ENCODE results near the gene FAM168A. TPM values are rescaled to one million over a fixed set of nuclear protein-coding genes. Genes with fewer than 3 reads are reported as not detected.

Gene FAM168A
- total and polyA plus RNA-seq, 12 donors = 7.7 to 41.8 (median 35.3) TPM

DNA sequence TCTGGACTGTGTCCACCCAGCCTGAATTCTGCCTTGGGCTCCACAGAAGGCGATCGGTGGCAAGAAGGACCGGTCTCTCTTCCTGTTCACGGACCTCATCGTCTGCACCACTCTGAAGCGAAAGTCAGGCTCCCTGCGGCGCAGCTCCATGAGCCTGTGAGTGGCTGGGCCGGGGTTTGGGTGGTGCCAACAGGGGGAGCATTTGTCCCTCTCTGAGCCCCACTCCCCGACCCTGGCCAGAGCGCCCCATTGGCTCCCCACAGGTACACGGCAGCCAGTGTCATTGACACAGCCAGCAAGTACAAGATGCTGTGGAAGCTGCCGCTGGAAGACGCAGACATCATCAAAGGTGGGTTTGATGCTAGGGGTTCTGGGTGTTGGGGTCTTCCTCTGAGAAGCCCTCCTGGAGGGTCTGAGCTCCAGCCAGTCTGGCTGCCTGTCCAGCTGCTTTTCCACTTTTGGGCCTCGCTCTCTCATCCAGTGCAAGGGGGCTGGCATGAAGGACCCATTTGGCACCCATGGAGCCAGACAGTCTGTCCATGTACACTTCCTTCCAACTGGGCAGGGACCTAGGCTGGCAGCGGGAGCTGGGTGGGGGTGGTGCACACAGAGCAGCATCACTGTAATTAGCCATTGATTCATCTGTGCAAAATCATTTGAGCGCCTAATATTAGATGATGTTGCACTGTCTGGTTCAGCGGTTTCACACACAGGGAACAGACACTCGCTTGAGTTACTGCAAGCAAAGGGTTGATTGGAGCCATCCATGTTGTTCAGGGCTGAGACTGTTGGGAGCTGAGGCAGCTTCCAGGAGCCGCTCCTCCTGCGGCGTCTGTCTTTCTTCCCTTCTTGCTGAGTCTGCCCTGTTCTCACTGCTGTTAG, 240.7 kb downstream of the FAM168A start:
- Histone ChIP-seq H3K9me3 (replicated peaks in 1 of 3) (no peaks in the 10 kb centered on the region), H3K27me3 (no peaks in the 10 kb centered on the region), H3K27ac (no peak overlapping the region), H3K4me1 (replicated peaks in 1 of 2) (no peaks in the 10 kb centered on the region), H3K4me3 (no peak overlapping the region), H3K36me3 (replicated peaks in 1 of 2) (peaks cover 0 to 38% of the 10 kb centered on the region in 2 donors)
- TF ChIP-seq POLR2A (IDR thresholded peaks at IDR 0.05) = no peak
- TF ChIP-seq CTCF (IDR thresholded peaks at IDR 0.05) = no peak
- DNase-seq = no peak
- intact Hi-C loops (cut with DNase I) = no loop called here
- 90 to 95% (median 92%) methylated on average over 13 to 22 of the region's 22 CpGs for WGBS, 4 donors

DNA sequence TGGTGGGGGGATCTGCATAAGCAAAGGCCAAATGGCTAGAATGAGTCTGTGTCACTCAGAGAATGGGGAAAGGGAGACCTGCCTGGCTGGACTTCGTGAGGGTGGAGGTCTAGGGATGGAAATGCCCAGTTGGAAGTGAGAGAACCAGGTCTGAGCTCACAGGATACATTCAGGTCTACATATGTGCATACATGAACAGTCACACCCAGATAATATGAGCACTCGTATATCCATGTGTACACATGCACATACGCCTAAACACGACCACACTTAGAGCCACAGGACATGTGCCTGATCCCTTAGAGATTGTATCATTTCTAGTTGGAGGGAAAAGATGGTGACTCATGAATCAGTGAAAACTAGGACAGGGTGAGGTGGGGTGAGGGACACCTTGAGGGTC, 242.8 kb downstream of the FAM168A start:
- intact Hi-C loops (cut with DNase I) = no loop called here
- peaks cover 0 to 18% of the 10 kb centered on the region in 2 donors for H3K36me3 ChIP-seq (replicated peaks in 1 of 2)
- no peak for TF ChIP-seq POLR2A (IDR thresholded peaks at IDR 0.05)
- TF ChIP-seq CTCF (IDR thresholded peaks at IDR 0.05) = no peak
- H3K9me3 ChIP-seq (replicated peaks in 1 of 3) = no peaks in the 10 kb centered on the region
- 84 to 89% (median 88%) methylated on average over 4 of the region's 4 CpGs for WGBS, 4 donors
- DNase-seq = no peak
- H3K4me3 ChIP-seq = no peak overlapping the region
- H3K27ac ChIP-seq = no peak overlapping the region
- H3K27me3 ChIP-seq = no peaks in the 10 kb centered on the region
- H3K4me1 ChIP-seq (replicated peaks in 1 of 2) = no peaks in the 10 kb centered on the region

DNA sequence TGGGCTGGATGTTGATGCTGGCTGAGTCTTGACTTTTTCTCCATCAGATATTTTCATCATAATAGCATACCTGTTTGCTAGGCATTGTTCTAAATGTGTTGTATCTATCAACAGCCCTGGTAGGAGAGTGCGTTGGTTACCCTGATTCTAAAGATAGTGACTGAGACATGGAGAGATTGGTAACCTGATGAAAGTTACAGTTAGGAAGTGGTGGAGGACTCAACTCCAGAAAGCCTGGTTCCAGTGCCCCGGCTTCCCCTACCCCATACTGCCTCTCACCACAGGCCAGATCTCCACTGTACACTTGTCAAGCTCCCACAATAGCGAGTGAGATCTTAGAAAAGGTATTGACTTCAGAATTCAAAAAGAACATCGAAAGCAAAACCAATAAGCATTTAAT, 244.5 kb downstream of the FAM168A start:
- WGBS, 4 donors = 79 to 89% (median 83%) methylated on average over 4 of the region's 4 CpGs

More for the DNA sequence above, 244.5 kb downstream of the FAM168A start:
- Histone ChIP-seq H3K9me3 (replicated peaks in 1 of 3) (no peaks in the 10 kb centered on the region), H3K36me3 (replicated peaks in 1 of 2) (peaks cover 0 to 14% of the 10 kb centered on the region in 2 donors), H3K27me3 (no peaks in the 10 kb centered on the region), H3K27ac (no peak overlapping the region), H3K4me1 (replicated peaks in 1 of 2) (no peaks in the 10 kb centered on the region), H3K4me3 (no peak overlapping the region)
- TF ChIP-seq POLR2A (IDR thresholded peaks at IDR 0.05) (no peak), CTCF (IDR thresholded peaks at IDR 0.05) (no peak)
- no peak for DNase-seq
- intact Hi-C loops (cut with DNase I) = loop anchor here in 1 of 2 donors (5.0 kb wide), 1 partner anchor 39 kb away; no protein-coding TSS in a partner anchor
